Fibroblast of lung (primary cell): ENCODE measurements around the gene TCF21. TPM values are rescaled to one million over a fixed set of nuclear protein-coding genes. Genes with fewer than 3 reads are reported as not detected.
"Not testable (repeated sequence)": the region's sequence is repeated elsewhere in the genome, so short reads cannot be mapped to it uniquely, and the experiment has no call there.

Source experiments
- DNase-seq, 2 donors: peaks; one replicate each; pipeline versions ENCODE4 v3.0.0 to v3.0.0-alpha.2; 2010; ENCODE audit warnings: low read depth in 2 of 2
- H2AFZ ChIP-seq: 2 replicates; pipeline ENCODE4 v1.5.1; 2012; ENCODE audit warnings: low read length, control low read depth, inconsistent platforms
- H3K27ac ChIP-seq: 2 replicates; pipeline ENCODE4 v1.5.1; 2011; ENCODE audit warnings: low read length, control low read depth; ENCODE audit not compliant: insufficient read depth
- H3K27me3 ChIP-seq: 2 replicates; pipeline ENCODE4 v1.5.1; 2011; ENCODE audit warnings: mild to moderate bottlenecking, low read length; ENCODE audit not compliant: control insufficient read depth, insufficient read depth
- H3K36me3 ChIP-seq: 2 replicates; pipeline ENCODE4 v1.5.1; 2011; ENCODE audit warnings: low read length; ENCODE audit not compliant: control insufficient read depth, insufficient read depth
- H3K4me1 ChIP-seq: 2 replicates; pipeline ENCODE4 v1.5.1; 2011; ENCODE audit warnings: low read length; ENCODE audit not compliant: control insufficient read depth, insufficient read depth; ENCODE audit errors: extremely low read depth
- H3K4me2 ChIP-seq: 2 replicates; pipeline ENCODE4 v1.5.1; 2011; ENCODE audit warnings: low read length, control low read depth; ENCODE audit not compliant: insufficient read depth; ENCODE audit errors: extremely low read depth
- H3K4me3 ChIP-seq, 4 experiments: fragments of 200-600 bp in 1 of 4; sonication (generic) in 1 of 4; replicated peaks in 1 of 4; 2 replicates each; pipeline ENCODE4 v1.5.1; 2011 to 2016; ENCODE audit warnings: low read length in 4 of 4, low read depth in 3 of 4, mild to moderate bottlenecking in 3 of 4, control low read depth in 2 of 4, inconsistent platforms in 1 of 4, mixed read lengths in 1 of 4; ENCODE audit not compliant: insufficient read depth in 1 of 4; ENCODE audit errors: control extremely low read depth in 1 of 4
- H3K79me2 ChIP-seq: 2 replicates; pipeline ENCODE4 v1.5.1; 2012; ENCODE audit warnings: mild to moderate bottlenecking, low read length, inconsistent platforms; ENCODE audit not compliant: control insufficient read depth, insufficient read depth
- H3K9ac ChIP-seq: 2 replicates; pipeline ENCODE4 v1.5.1; 2011; ENCODE audit warnings: mild to moderate bottlenecking, low read length, control low read depth; ENCODE audit not compliant: insufficient read depth
- H3K9me3 ChIP-seq: 2 replicates; pipeline ENCODE4 v1.5.1; 2012; ENCODE audit warnings: low read depth, low read length; ENCODE audit not compliant: control insufficient read depth, insufficient read depth
- H4K20me1 ChIP-seq: 2 replicates; pipeline ENCODE4 v1.5.1; 2011; ENCODE audit warnings: low read length; ENCODE audit not compliant: control insufficient read depth, insufficient read depth; ENCODE audit errors: extremely low read depth
- EZH2 ChIP-seq: IDR thresholded peaks from 2 replicates; pipeline ENCODE4 v1.5.1; 2012; ENCODE audit warnings: low read length, control low read depth, mild to moderate bottlenecking; ENCODE audit errors: missing control alignments
- polyA plus RNA-seq, 2 donors: library from polyadenylated mRNA; depleted of rRNA in 1 of 2; stranded (reverse) in 1 of 2; unstranded in 1 of 2; fragments of >200 nt; gene quantifications; 2 replicates each; pipeline ENCODE4 v1.2.1, GENCODE V29; 2011 to 2012; ENCODE audit warnings: missing spikeins in 1 of 2
- total RNA-seq: library from RNA; depleted of rRNA; stranded (reverse); fragments of >200 nt; gene quantifications from 2 replicates; pipeline ENCODE4 v1.2.1, GENCODE V29; 2014
- TF ChIP-seq, protein P1 (sequence below), 2 donors: IDR thresholded peaks in 1 of 2; conservative IDR thresholded peaks in 1 of 2; 1 replicate in 1 of 2; 2 replicates in 1 of 2; pipeline ENCODE4 v1.5.1; 2011 to 2012; ENCODE audit warnings: low read length in 2 of 2, control low read depth in 1 of 2, inconsistent platforms in 1 of 2, low read depth in 1 of 2, mild to moderate bottlenecking in 1 of 2

Gene TCF21
- total and polyA plus RNA-seq, 2 donors (not counting 1 experiment from before 2014, with no cell fraction given) = 11.1 to 20.5 TPM

DNA sequence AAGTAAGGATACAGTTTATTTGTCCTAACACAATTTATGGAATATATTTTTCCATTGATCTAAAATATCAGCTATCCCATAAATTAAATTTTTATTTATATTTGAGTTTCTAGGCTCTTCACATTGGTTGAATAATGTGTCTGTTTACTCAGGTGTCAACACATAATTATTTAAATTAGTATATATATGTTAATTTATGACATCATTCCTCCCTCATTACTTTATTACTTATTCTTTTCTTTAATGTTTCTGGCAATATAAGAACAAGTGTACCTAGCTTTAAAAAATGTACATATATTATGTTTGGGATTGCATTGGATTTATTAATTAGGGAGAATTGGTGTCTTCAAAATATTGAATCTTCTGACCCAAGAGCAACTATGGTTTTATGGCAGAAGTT lies 31.2 kb upstream of the TCF21 start:
- Histone ChIP-seq H3K4me3 (no peak overlapping the region), H3K79me2 (no peaks in the 10 kb centered on the region), H3K4me1 (no peaks in the 10 kb centered on the region), H3K4me2 (no peak overlapping the region), H2AFZ (no peak overlapping the region), H3K27ac (no peak overlapping the region), H4K20me1 (no peaks in the 10 kb centered on the region), H3K9ac (no peak overlapping the region), H3K9me3 (no peaks in the 10 kb centered on the region), H3K36me3 (no peaks in the 10 kb centered on the region), H3K27me3 (no peaks in the 10 kb centered on the region)
- TF ChIP-seq, protein P1, sequence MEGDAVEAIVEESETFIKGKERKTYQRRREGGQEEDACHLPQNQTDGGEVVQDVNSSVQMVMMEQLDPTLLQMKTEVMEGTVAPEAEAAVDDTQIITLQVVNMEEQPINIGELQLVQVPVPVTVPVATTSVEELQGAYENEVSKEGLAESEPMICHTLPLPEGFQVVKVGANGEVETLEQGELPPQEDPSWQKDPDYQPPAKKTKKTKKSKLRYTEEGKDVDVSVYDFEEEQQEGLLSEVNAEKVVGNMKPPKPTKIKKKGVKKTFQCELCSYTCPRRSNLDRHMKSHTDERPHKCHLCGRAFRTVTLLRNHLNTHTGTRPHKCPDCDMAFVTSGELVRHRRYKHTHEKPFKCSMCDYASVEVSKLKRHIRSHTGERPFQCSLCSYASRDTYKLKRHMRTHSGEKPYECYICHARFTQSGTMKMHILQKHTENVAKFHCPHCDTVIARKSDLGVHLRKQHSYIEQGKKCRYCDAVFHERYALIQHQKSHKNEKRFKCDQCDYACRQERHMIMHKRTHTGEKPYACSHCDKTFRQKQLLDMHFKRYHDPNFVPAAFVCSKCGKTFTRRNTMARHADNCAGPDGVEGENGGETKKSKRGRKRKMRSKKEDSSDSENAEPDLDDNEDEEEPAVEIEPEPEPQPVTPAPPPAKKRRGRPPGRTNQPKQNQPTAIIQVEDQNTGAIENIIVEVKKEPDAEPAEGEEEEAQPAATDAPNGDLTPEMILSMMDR (conservative IDR thresholded peaks at IDR 0.05 in 1 of 2, IDR thresholded peaks at IDR 0.05 in 1 of 2; ENCODE audit: low read depth in 1 of 2, low read length in 2 of 2) = no peak
- TF ChIP-seq EZH2 = no peak
- DNase-seq = no peak

DNA sequence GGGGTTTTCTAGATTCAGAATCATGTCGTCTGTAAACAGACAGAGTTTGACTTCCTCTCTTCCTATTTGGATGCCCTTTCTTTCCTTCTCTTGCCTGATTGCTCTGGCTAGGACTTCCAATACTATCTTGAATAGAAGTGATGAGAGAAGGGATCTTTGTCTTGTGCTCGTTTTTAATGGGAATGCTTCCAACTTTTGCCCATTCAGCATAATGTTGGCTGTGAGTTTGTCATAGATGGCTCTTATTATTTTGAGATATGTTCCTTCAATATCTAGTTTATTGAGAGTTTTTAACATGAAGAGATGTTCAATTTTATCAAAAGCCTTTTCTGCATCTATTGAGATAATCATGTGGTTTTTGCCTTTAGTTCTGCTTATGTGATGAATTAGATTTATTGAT lies 27.6 kb upstream of the TCF21 start:
- not testable (repeated sequence) for H4K20me1 ChIP-seq, DNase-seq, H3K79me2 ChIP-seq, H3K4me2 ChIP-seq, H3K9me3 ChIP-seq, H3K36me3 ChIP-seq, H3K27ac ChIP-seq, H2AFZ ChIP-seq, H3K4me3 ChIP-seq, H3K4me1 ChIP-seq, H3K27me3 ChIP-seq, H3K9ac ChIP-seq

DNA sequence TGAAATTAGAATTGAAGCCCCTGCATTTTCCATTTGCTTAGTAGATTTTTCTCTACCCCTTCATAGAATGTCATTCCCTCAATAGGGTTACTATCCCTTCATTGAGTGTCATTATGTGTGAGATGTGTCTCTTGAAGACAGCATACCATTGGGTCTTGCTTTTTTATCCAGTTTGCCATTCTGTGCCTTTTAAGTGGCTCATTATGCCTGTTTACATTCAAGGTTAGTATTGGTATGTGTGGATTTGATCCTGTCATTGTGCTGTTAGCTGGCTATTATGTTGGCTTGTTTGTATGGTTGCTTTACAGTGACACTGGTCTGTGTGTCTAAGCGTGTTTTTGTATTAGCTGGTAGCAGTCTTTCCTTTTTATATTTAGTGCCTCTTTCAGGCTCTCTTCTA lies 25.7 kb upstream of the TCF21 start:
- Histone ChIP-seq H3K36me3 (no peaks in the 10 kb centered on the region), H4K20me1 (no peaks in the 10 kb centered on the region), H3K79me2 (no peaks in the 10 kb centered on the region), H3K9me3 (no peaks in the 10 kb centered on the region), H3K4me2 (no peak overlapping the region), H3K27me3 (no peaks in the 10 kb centered on the region), H2AFZ (no peak overlapping the region), H3K9ac (no peak overlapping the region), H3K4me1 (no peaks in the 10 kb centered on the region), H3K4me3 (no peak overlapping the region), H3K27ac (no peak overlapping the region)
- DNase-seq = no peak
- no peak for TF ChIP-seq EZH2
- TF ChIP-seq, protein P1 (conservative IDR thresholded peaks at IDR 0.05 in 1 of 2, IDR thresholded peaks at IDR 0.05 in 1 of 2; ENCODE audit: low read depth in 1 of 2, low read length in 2 of 2) = no peak

DNA sequence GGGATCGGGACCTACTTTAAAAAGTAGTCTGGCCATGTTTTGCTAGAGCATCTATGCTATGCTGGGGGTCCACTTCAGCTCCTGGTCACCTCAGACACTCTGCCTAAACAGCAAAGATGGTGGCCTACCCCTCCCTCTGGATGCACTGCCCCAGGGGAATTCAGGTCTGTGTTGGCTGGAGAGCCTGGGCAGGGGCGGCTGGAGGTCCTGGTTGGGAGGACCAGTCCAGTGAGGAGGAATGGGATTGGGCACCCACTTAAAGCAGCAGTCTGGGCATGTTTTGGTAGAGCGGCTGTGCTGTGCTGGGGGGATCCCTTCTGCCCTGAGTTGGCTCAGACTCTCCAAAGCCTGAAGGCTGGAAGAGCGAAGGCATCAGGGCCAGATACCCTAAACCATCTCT lies 23.2 kb upstream of the TCF21 start:
- no peaks in the 10 kb centered on the region for H3K36me3 ChIP-seq
- H3K9ac ChIP-seq = no peak overlapping the region
- H2AFZ ChIP-seq = no peak overlapping the region
- H4K20me1 ChIP-seq = no peaks in the 10 kb centered on the region
- H3K4me3 ChIP-seq = no peak overlapping the region
- no peak overlapping the region for H3K27ac ChIP-seq
- no peaks in the 10 kb centered on the region for H3K79me2 ChIP-seq
- no peak for DNase-seq
- H3K9me3 ChIP-seq = no peaks in the 10 kb centered on the region
- H3K27me3 ChIP-seq = no peaks in the 10 kb centered on the region
- TF ChIP-seq, protein P1 (conservative IDR thresholded peaks at IDR 0.05 in 1 of 2, IDR thresholded peaks at IDR 0.05 in 1 of 2; ENCODE audit: low read depth in 1 of 2, low read length in 2 of 2) = no peak
- TF ChIP-seq EZH2 = no peak
- no peak overlapping the region for H3K4me2 ChIP-seq
- no peaks in the 10 kb centered on the region for H3K4me1 ChIP-seq
